HepG2 (cell line): Measurements from ENCODE around the gene PLXNA4. TPM values are rescaled to one million over a fixed set of nuclear protein-coding genes. Genes with fewer than 3 reads are reported as not detected.

ENCODE experiments used
- ATAC-seq: fragments of 200-7000 bp; cut with Tn5 transposase; 3 replicates; pipeline ENCODE4 v1.9.1; 2020; ENCODE audit warnings: mild to moderate bottlenecking, moderate library complexity
- BruUV-seq: library from RNA; stranded (reverse); fragments of 400-500 nt; replicated peaks from 2 replicates; lab custom pipeline; 2021; lab: Mats Ljungman, UMichigan
- CTCF ChIA-PET: fragments of 300-600 bp; formaldehyde crosslinking; extraction: SDS; loops from one replicate; lab custom pipeline; 2021; ENCODE audit warnings: low total read pairs, inconsistent platforms, low intra/inter-chr PET ratio; lab: Yijun Ruan, JAX
- POLR2A ChIA-PET: fragments of 350-600 bp; sonication (Branson Sonifier 250); formaldehyde crosslinking; loops from one replicate; lab custom pipeline; 2020; ENCODE audit warnings: antibody characterized with exemption, inconsistent platforms; lab: Yijun Ruan, JAX
- DNase-seq: peaks from one replicate; pipeline ENCODE4 v3.0.0-alpha.2; 2015; ENCODE audit warnings: low spot score
- FAIRE-seq: peaks from 3 replicates; lab custom pipeline; 2011; peaks lifted over from hg19 to GRCh38; lab: Jason Lieb, UNC
- H2AFZ ChIP-seq: one replicate; pipeline ENCODE4 v1.6.1; 2011; ENCODE audit warnings: low read length, inconsistent platforms
- H3K27ac ChIP-seq: fragments of 300-600 bp; 3 replicates; pipeline ENCODE4 v1.8.0; 2011; ENCODE audit warnings: mixed run types, mild to moderate bottlenecking, mixed read lengths, low read length, inconsistent platforms; ENCODE audit not compliant: insufficient read depth; ENCODE audit errors: extremely low read length
- H3K27me3 ChIP-seq, 2 experiments: fragments of 200-600 bp in 1 of 2; 2 replicates in 1 of 2; 3 replicates in 1 of 2; pipeline versions ENCODE4 v1.6.0 to v1.8.0; 2011; ENCODE audit warnings: low read length in 2 of 2, mild to moderate bottlenecking in 2 of 2, moderate library complexity in 2 of 2, inconsistent platforms in 1 of 2; ENCODE audit not compliant: insufficient read depth in 2 of 2, control insufficient read depth in 1 of 2
- H3K36me3 ChIP-seq, 2 experiments: fragments of 200-600 bp in 1 of 2; replicated peaks in 1 of 2; 2 replicates in 1 of 2; 3 replicates in 1 of 2; pipeline versions ENCODE4 v1.5.1 to v1.8.0; 2011; ENCODE audit warnings: low read length in 2 of 2, inconsistent platforms in 1 of 2; ENCODE audit not compliant: insufficient read depth in 2 of 2, control insufficient read depth in 1 of 2
- H3K4me1 ChIP-seq: 2 replicates; pipeline ENCODE4 v1.5.1; 2012; ENCODE audit warnings: low read length, inconsistent platforms; ENCODE audit not compliant: insufficient read depth
- H3K4me2 ChIP-seq: 2 replicates; pipeline ENCODE4 v1.6.0; 2011; ENCODE audit warnings: low read depth, low read length, inconsistent platforms
- H3K4me3 ChIP-seq, 3 experiments: fragments of 200-600 bp in 1 of 3; sonication (generic), shearing (Covaris generic) in 1 of 3; replicated peaks in 1 of 3; 2 replicates each; pipeline ENCODE4 v1.5.1; 2011 to 2016; ENCODE audit warnings: low read length in 3 of 3, inconsistent platforms in 2 of 3, low read depth in 2 of 3, mild to moderate bottlenecking in 2 of 3, control low read depth in 1 of 3, mixed read lengths in 1 of 3; ENCODE audit not compliant: insufficient read depth in 1 of 3
- H3K79me2 ChIP-seq: one replicate; pipeline ENCODE4 v1.6.1; 2011; ENCODE audit warnings: low read length, inconsistent platforms; ENCODE audit not compliant: insufficient read depth
- H3K9ac ChIP-seq: 2 replicates; pipeline ENCODE4 v1.6.0; 2011; ENCODE audit warnings: mild to moderate bottlenecking, low read depth, low read length, inconsistent platforms; ENCODE audit not compliant: insufficient read depth
- H3K9me3 ChIP-seq: 2 replicates; pipeline ENCODE4 v1.5.1; 2012; ENCODE audit warnings: mild to moderate bottlenecking, low read length
- H4K20me1 ChIP-seq: 2 replicates; pipeline ENCODE4 v1.6.0; 2011; ENCODE audit warnings: inconsistent platforms, mild to moderate bottlenecking, low read length, moderate library complexity; ENCODE audit not compliant: insufficient read depth
- CREM ChIP-seq, 2 experiments: sonication (generic) in 1 of 2; formaldehyde crosslinking in 1 of 2; IDR thresholded peaks; 2 replicates each; pipeline versions ENCODE4 v1.4.0 to v1.6.1; 2016 to 2020; ENCODE audit warnings: antibody characterized with exemption in 1 of 2, mild to moderate bottlenecking in 1 of 2, missing genetic modification reagents in 1 of 2
- E2F2 ChIP-seq: sonication (generic); formaldehyde crosslinking; IDR thresholded peaks from 2 replicates; pipeline ENCODE4 v1.4.0; 2020; ENCODE audit warnings: missing genetic modification reagents, borderline replicate concordance
- NFRKB ChIP-seq: fragments of 450-650 bp; IDR thresholded peaks from 2 replicates; pipeline ENCODE4 v1.6.1; 2017
- PLSCR1 ChIP-seq: sonication (generic); formaldehyde crosslinking; IDR thresholded peaks from 2 replicates; pipeline ENCODE4 v1.5.0; 2020; ENCODE audit warnings: missing genetic modification reagents, mild to moderate bottlenecking, borderline replicate concordance
- PRDM15 ChIP-seq: sonication (generic); formaldehyde crosslinking; IDR thresholded peaks from 2 replicates; pipeline ENCODE4 v1.4.0; 2020; ENCODE audit warnings: missing genetic modification reagents
- RORA ChIP-seq: sonication (generic); formaldehyde crosslinking; IDR thresholded peaks from 2 replicates; pipeline ENCODE4 v1.5.0; 2020; ENCODE audit warnings: mild to moderate bottlenecking, missing genetic modification reagents, moderate library complexity
- SIN3A ChIP-seq: IDR thresholded peaks from 2 replicates; pipeline ENCODE4 v1.6.1; 2011; ENCODE audit warnings: low read depth, mild to moderate bottlenecking, control low read depth, low read length, borderline replicate concordance
- ZNF234 ChIP-seq: sonication (generic); formaldehyde crosslinking; conservative IDR thresholded peaks from 2 replicates; pipeline ENCODE4 v1.5.1; 2020; ENCODE audit warnings: mild to moderate bottlenecking, missing genetic modification reagents
- ZNF609 ChIP-seq: sonication (generic); formaldehyde crosslinking; IDR thresholded peaks from 2 replicates; pipeline ENCODE4 v1.4.0; 2020; ENCODE audit warnings: mild to moderate bottlenecking, missing genetic modification reagents, borderline replicate concordance
- in situ Hi-C: cut with HindIII; loops from 2 replicates; pipeline ENCODE4 v1.10.0; 2017; ENCODE audit warnings: low pct_unique_long_range_greater_than_20kb; ENCODE audit not compliant: extremely low pct_ligation_motif_present
- intact Hi-C: fragments of 100-400 bp; cut with micrococcal nuclease; formaldehyde crosslinking; loops from one replicate; pipeline ENCODE4 v1.10.0; 2022; ENCODE audit not compliant: unreplicated experiment
- polyA plus RNA-seq, 8 experiments: library from polyadenylated mRNA; depleted of rRNA in 3 of 8; stranded (reverse) in 7 of 8; unstranded in 1 of 8; fragments of >200 nt; fragmentation: Illumina TruSeq in 4 of 8; extraction: Trizol in 4 of 8; gene quantifications; 2 replicates each; pipeline versions ENCODE4 v1.2.1 to v1.2.3, GENCODE V29; 2011 to 2016; ENCODE audit warnings: low read depth in 4 of 8, missing spikeins in 1 of 8, mixed read lengths in 1 of 8; ENCODE audit not compliant: insufficient read depth in 1 of 8
- total RNA-seq, 5 experiments: library from RNA; depleted of rRNA; stranded (reverse); fragments of >200 nt; fragmentation: Illumina TruSeq; extraction: Trizol; gene quantifications; 2 replicates each; pipeline ENCODE4 v1.2.3, GENCODE V29; 2016; ENCODE audit warnings: low read depth in 1 of 5

Gene PLXNA4
- total and polyA plus RNA-seq, 2 of the 13 experiments (the other 11 are each of a cell fraction or from before 2014, with no cell fraction given): 0.01 to 0.04 TPM

- ChIA-PET CTCF (no interaction called here), POLR2A (no interaction called here)
- no peak for ATAC-seq
- intact Hi-C loops: no loop called here
- FAIRE-seq: no peak
- Histone ChIP-seq H3K9me3 (peaks cover 30% of the 10 kb centered on the region), H3K27ac (no peak overlapping the region), H3K36me3 (no peaks in the 10 kb centered on the region), H2AFZ (no peak overlapping the region), H3K27me3 (peaks cover 0 to 7% of the 10 kb centered on the region in 2 experiments; a peak in 1 of 5 replicates), H3K4me2 (no peak overlapping the region), H3K9ac (no peak overlapping the region), H3K4me3 (no peak overlapping the region), H3K4me1 (no peaks in the 10 kb centered on the region), H4K20me1 (no peaks in the 10 kb centered on the region), H3K79me2 (no peaks in the 10 kb centered on the region)
- DNase-seq: no peak
- BruUV-seq: no TSS peak
- in situ Hi-C loops: no loop called here
- no peak for TF ChIP-seq RORA (CRISPR knock-in tag)
- TF ChIP-seq CREM (IDR thresholded peaks at IDR 0.05): no peak
- TF ChIP-seq CREM (CRISPR knock-in tag; IDR thresholded peaks at IDR 0.05): no peak
- no peak for TF ChIP-seq E2F2 (CRISPR knock-in tag)
- no peak for TF ChIP-seq PLSCR1
- TF ChIP-seq ZNF609: no peak
- no peak for TF ChIP-seq SIN3A
- TF ChIP-seq PRDM15 (CRISPR knock-in tag): no peak
- TF ChIP-seq NFRKB: no peak
- no peak for TF ChIP-seq ZNF234 (CRISPR knock-in tag)
These were observed 386.4 kb downstream of the PLXNA4 start for GRCh38 chr7:132189881-132190280.
